H1 (cell line): ENCODE measurements around the gene MCM7. TPM values are rescaled to one million over a fixed set of nuclear protein-coding genes. Genes with fewer than 3 reads are reported as not detected.
A peak's percentile ranks its signal among the peaks of the same experiment; 100 is the strongest.

Experiments used
- CTCF ChIA-PET: fragments of 300-600 bp; sonication (Branson Sonifier 250); formaldehyde crosslinking; loops from one replicate; lab custom pipeline; 2021; ENCODE audit not compliant: partially characterized antibody; lab: Charles Lee
- POLR2A ChIA-PET: fragments of 300-600 bp; sonication (Branson Sonifier 250); formaldehyde crosslinking; loops from one replicate; lab custom pipeline; 2021; ENCODE audit warnings: inconsistent platforms; ENCODE audit not compliant: partially characterized antibody; lab: Charles Lee
- DNase-seq, 2 experiments: peaks; one replicate each; pipeline versions ENCODE4 v3.0.0 to v3.0.0-alpha.2; 2010 to 2022; ENCODE audit warnings: low spot score in 2 of 2, low read depth in 1 of 2, mixed read lengths in 1 of 2
- FAIRE-seq: peaks from 2 replicates; lab custom pipeline; 2011; peaks lifted over from hg19 to GRCh38; lab: Jason Lieb, UNC
- H2AFZ ChIP-seq: 2 replicates; pipeline ENCODE4 v1.8.1; 2012; ENCODE audit warnings: low read length, inconsistent platforms
- H2AK5ac ChIP-seq: 2 replicates; pipeline ENCODE4 v1.6.1; 2013; ENCODE audit warnings: low read depth, low read length
- H2BK120ac ChIP-seq: replicated peaks from 2 replicates; pipeline ENCODE3; 2013; ENCODE audit warnings: low read depth, low read length, inconsistent platforms
- H2BK12ac ChIP-seq: 2 replicates; pipeline ENCODE4 v1.6.1; 2013; ENCODE audit warnings: low read depth, low read length
- H2BK15ac ChIP-seq: 2 replicates; pipeline ENCODE4 v1.6.1; 2013; ENCODE audit warnings: low read length
- H2BK20ac ChIP-seq: 2 replicates; pipeline ENCODE4 v1.6.1; 2013; ENCODE audit warnings: low read length
- H2BK5ac ChIP-seq: 2 replicates; pipeline ENCODE4 v1.6.1; 2013; ENCODE audit warnings: low read depth, low read length
- H3K14ac ChIP-seq: 2 replicates; pipeline ENCODE4 v1.6.1; 2013; ENCODE audit warnings: inconsistent platforms; ENCODE audit not compliant: insufficient read length
- H3K18ac ChIP-seq: 2 replicates; pipeline ENCODE4 v1.6.1; 2013; ENCODE audit warnings: low read length; ENCODE audit errors: extremely low read depth
- H3K23ac ChIP-seq: 2 replicates; pipeline ENCODE4 v1.6.1; 2013; ENCODE audit warnings: inconsistent platforms; ENCODE audit not compliant: insufficient read length
- H3K23me2 ChIP-seq: 2 replicates; pipeline ENCODE4 v1.6.1; 2013; ENCODE audit warnings: low read depth, low read length
- H3K27ac ChIP-seq: 2 replicates; pipeline ENCODE4 v1.6.1; 2011; ENCODE audit warnings: low read depth, low read length, inconsistent platforms
- H3K27me3 ChIP-seq, 4 experiments: replicated peaks in 1 of 4; 1 replicate in 1 of 4; 2 replicates in 3 of 4; pipeline versions ENCODE4 v1.6.1 to v1.8.1; 2011 to 2013; ENCODE audit warnings: low read length in 3 of 4, mild to moderate bottlenecking in 3 of 4, inconsistent platforms in 2 of 4, mixed read lengths in 2 of 4, moderate library complexity in 1 of 4; ENCODE audit not compliant: control insufficient read depth in 3 of 4, insufficient read depth in 3 of 4; ENCODE audit errors: extremely low read depth in 1 of 4
- H3K36me3 ChIP-seq, 4 experiments: 2 replicates each; pipeline versions ENCODE4 v1.6.1 to v1.8.1; 2011 to 2013; ENCODE audit warnings: mild to moderate bottlenecking in 4 of 4, low read length in 3 of 4, moderate library complexity in 2 of 4, control low read depth in 1 of 4, inconsistent platforms in 1 of 4; ENCODE audit not compliant: insufficient read depth in 4 of 4, control insufficient read depth in 2 of 4
- H3K4ac ChIP-seq: replicated peaks from 2 replicates; pipeline ENCODE3; 2013; ENCODE audit warnings: low read length, low read depth, mixed read lengths, inconsistent platforms; ENCODE audit not compliant: insufficient read length
- H3K4me1 ChIP-seq, 4 experiments: replicated peaks in 1 of 4; 1 replicate in 1 of 4; 2 replicates in 3 of 4; pipeline versions ENCODE4 v1.6.1 to v1.8.1; 2011 to 2013; ENCODE audit warnings: low read length in 3 of 4, inconsistent platforms in 2 of 4, mixed read lengths in 1 of 4; ENCODE audit not compliant: insufficient read depth in 4 of 4, control insufficient read depth in 3 of 4
- H3K4me2 ChIP-seq, 2 experiments: 2 replicates each; pipeline versions ENCODE4 v1.6.1 to v1.8.1; 2011 to 2013; ENCODE audit warnings: low read depth in 2 of 2, low read length in 2 of 2, control low read depth in 1 of 2, inconsistent platforms in 1 of 2, mild to moderate bottlenecking in 1 of 2; ENCODE audit not compliant: insufficient read depth in 1 of 2
- H3K4me3 ChIP-seq, 4 experiments: fragments of 200-600, 300-600 bp in 1 of 4; sonication (generic), shearing (Covaris generic), sonication (Bioruptor Twin) in 1 of 4; 2 replicates each; pipeline versions ENCODE4 v1.5.1 to v1.8.1; 2011 to 2016; ENCODE audit warnings: low read length in 4 of 4, low read depth in 3 of 4, control low read depth in 2 of 4, inconsistent platforms in 2 of 4, mild to moderate bottlenecking in 2 of 4, mixed read lengths in 1 of 4, moderate library complexity in 1 of 4; ENCODE audit not compliant: insufficient read depth in 2 of 4; ENCODE audit errors: extremely low read depth in 1 of 4
- H3K56ac ChIP-seq: replicated peaks from 2 replicates; pipeline ENCODE3; 2013; ENCODE audit warnings: low read depth, mild to moderate bottlenecking, mixed read lengths, low read length, inconsistent platforms; ENCODE audit not compliant: insufficient read length
- H3K79me1 ChIP-seq: 2 replicates; pipeline ENCODE4 v1.6.1; 2013; ENCODE audit warnings: low read depth, low read length, control low read depth
- H3K79me2 ChIP-seq, 2 experiments: 2 replicates each; pipeline versions ENCODE4 v1.6.1 to v1.8.1; 2012 to 2013; ENCODE audit warnings: low read length in 2 of 2, mild to moderate bottlenecking in 2 of 2, inconsistent platforms in 1 of 2; ENCODE audit not compliant: insufficient read depth in 2 of 2, control insufficient read depth in 1 of 2
- H3K9ac ChIP-seq, 4 experiments: replicated peaks in 1 of 4; 1 replicate in 1 of 4; 2 replicates in 3 of 4; pipeline versions ENCODE4 v1.6.1 to v1.8.1; 2011 to 2013; ENCODE audit warnings: low read depth in 3 of 4, low read length in 3 of 4, control low read depth in 2 of 4, mild to moderate bottlenecking in 2 of 4, moderate library complexity in 2 of 4, inconsistent platforms in 1 of 4; ENCODE audit errors: extremely low read depth in 1 of 4
- H3K9me3 ChIP-seq, 2 experiments: 2 replicates each; pipeline versions ENCODE4 v1.6.1 to v1.8.1; 2012 to 2013; ENCODE audit warnings: mild to moderate bottlenecking in 2 of 2, moderate library complexity in 2 of 2, control low read depth in 1 of 2, inconsistent platforms in 1 of 2, low read depth in 1 of 2, low read length in 1 of 2, mixed read lengths in 1 of 2; ENCODE audit not compliant: insufficient read depth in 2 of 2
- H4K20me1 ChIP-seq, 2 experiments: replicated peaks in 1 of 2; 2 replicates each; pipeline versions ENCODE3 to v1.8.1; 2011 to 2013; ENCODE audit warnings: inconsistent platforms in 2 of 2, low read length in 2 of 2, mild to moderate bottlenecking in 1 of 2; ENCODE audit not compliant: insufficient read depth in 2 of 2, control insufficient read depth in 1 of 2
- H4K5ac ChIP-seq: 2 replicates; pipeline ENCODE4 v1.6.1; 2013; ENCODE audit warnings: low read length, low read depth, mixed read lengths, inconsistent platforms; ENCODE audit not compliant: insufficient read length
- H4K8ac ChIP-seq: 2 replicates; pipeline ENCODE4 v1.8.0; 2013; ENCODE audit warnings: mild to moderate bottlenecking, moderate library complexity, low read length, inconsistent platforms; ENCODE audit not compliant: insufficient read depth; ENCODE audit errors: extremely low read depth
- H4K91ac ChIP-seq: replicated peaks from 2 replicates; pipeline ENCODE3; 2013; ENCODE audit warnings: low read length, mixed read lengths, inconsistent platforms; ENCODE audit not compliant: insufficient read length
- CHD1 ChIP-seq: IDR thresholded peaks from 2 replicates; pipeline ENCODE4 v1.6.1; 2012; ENCODE audit warnings: low read depth, low read length, improper control_type of control experiment
- SAP30 ChIP-seq: fragments of 300-600 bp; sonication (generic); IDR thresholded peaks from 2 replicates; pipeline ENCODE4 v1.7.1; 2012; ENCODE audit warnings: low read length, moderate library complexity, mild to moderate bottlenecking, inconsistent platforms; ENCODE audit not compliant: insufficient read depth, insufficient replicate concordance
- WGBS, 2 experiments: shearing (Covaris generic) in 1 of 2; methylation state at CpG; one replicate each; pipeline versions ENCODE4 v1.1.6 to v1.1.7; 2013 to 2015; ENCODE audit warnings: low lambda C conversion rate in 2 of 2, mixed read lengths in 2 of 2, inconsistent platforms in 1 of 2, low coverage in 1 of 2, missing lambda C conversion rate in 1 of 2; ENCODE audit not compliant: insufficient replicate concordance in 2 of 2, insufficient coverage in 1 of 2, insufficient read length in 1 of 2; ENCODE audit errors: extremely low coverage in 1 of 2, missing lambda C conversion rate in 1 of 2; 5-methylcytosine and 5-hydroxymethylcytosine counted together
- polyA plus RNA-seq, 7 experiments: library from polyadenylated mRNA; depleted of rRNA in 3 of 7; stranded (reverse) in 5 of 7; unstranded in 2 of 7; fragments of >200 nt in 5 of 7; fragments of 200-250 nt in 2 of 7; gene quantifications; 1 replicate in 5 of 7; 2 replicates in 1 of 7; 4 replicates in 1 of 7; pipeline versions ENCODE4 v1.2.1 to v1.2.3, GENCODE V29; 2011 to 2013; ENCODE audit warnings: missing spikeins in 2 of 7, mixed read lengths in 2 of 7
- total RNA-seq: library from RNA; stranded (reverse); fragmentation: NEBNext Ultra II Directional; extraction: Animal tissue kit (Norgen Biotek cat#: 25700); gene quantifications from 2 replicates; pipeline ENCODE4 v1.2.1, GENCODE V29; 2021

The MCM7 gene
- total and polyA plus RNA-seq, 2 of the 8 experiments (the other 6 are each of a cell fraction or from before 2014, with no cell fraction given), result 313 to 344 TPM

GRCh38 chr7:100080907-100081534, 20.2 kb downstream of the MCM7 start:
- Histone ChIP-seq H3K9ac (peak overlapping the region; percentile 94 to 97 (median 94)), H3K14ac (no peak overlapping the region), H2BK120ac (no peak overlapping the region), H3K4me1 (peaks cover 0 to 9% (median 4%) of the 10 kb centered on the region in 4 experiments; a peak in 3 of 7 replicates), H2BK5ac (peak overlapping the region; percentile 85)
- no peak for FAIRE-seq
- TF ChIP-seq CHD1, result no peak
- TF ChIP-seq SAP30, result peak; percentile 45
- TF ChIP-seq, all 59 proteins: peak for 1
- Histone ChIP-seq H3K23ac (no peak overlapping the region), H3K23me2 (peaks cover 6% of the 10 kb centered on the region; the same call in 1 of the 2 replicates), H3K79me1 (peaks cover 4% of the 10 kb centered on the region; the same call in 1 of the 2 replicates), H3K79me2 (peaks cover 32 to 52% of the 10 kb centered on the region in 2 experiments), H4K20me1 (peaks cover 1 to 3% of the 10 kb centered on the region in 2 experiments), H3K9me3 (peaks cover 4 to 8% of the 10 kb centered on the region in 2 experiments; a peak in 2 of 4 replicates), H4K8ac (peak overlapping the region; percentile 100), H3K36me3 (peaks cover 20 to 41% (median 31%) of the 10 kb centered on the region in 4 experiments), H2BK15ac (no peak overlapping the region), H3K4me3 (peak overlapping the region; percentile 76 to 100 (median 96)), H2BK12ac (no peak overlapping the region), H4K5ac (peak overlapping the region; percentile 68), H2AK5ac (no peak overlapping the region), H3K56ac (peak overlapping the region; percentile 92), H2BK20ac (no peak overlapping the region), H2AFZ (no peak overlapping the region), H3K27ac (peak overlapping the region; percentile 91), H3K27me3 (no peaks in the 10 kb centered on the region), H3K18ac (no peak overlapping the region), H3K4ac (peak overlapping the region; percentile 97), H3K4me2 (peak overlapping the region; percentile 66 to 73), H4K91ac (peak overlapping the region; percentile 55)
- ChIA-PET POLR2A (interaction anchor here (0.9 to 19.6 kb wide), 5 partner anchors 11 to 36 kb away, joined by 3 to 722 read pairs (median 163); partner anchors contain the start of genes AP4M1, MCM7 and ZSCAN21), CTCF (interaction anchor here (0.9 kb wide), 1 partner anchor 17 kb away, joined by 3 read pairs; no protein-coding TSS in a partner anchor)
- no peak for DNase-seq
- WGBS, 2 experiments, result 4% methylated on average over 32 of the region's 34 CpGs; no CpG with 5 or more reads in 1 of the 2 experiments
